Measurements from ENCODE around the gene LRP1B.

LRP1B gene

GRCh38 chr2:142038826-142039225 is 92.0 kb downstream of the LRP1B start:
- no peak overlapping the region for H3K4me3 ChIP-seq (ENCODE audit: low read depth, low read length)
- no peak for DNase-seq (ENCODE audit: low read depth)
- no peak for TF ChIP-seq CTCF (IDR thresholded peaks at IDR 0.05; ENCODE audit: insufficient read depth, low read depth, low read length, missing control alignments)

- no peak for TF ChIP-seq CTCF (IDR thresholded peaks at IDR 0.05; ENCODE audit: insufficient read depth, low read depth, low read length, missing control alignments)
- no peak overlapping the region for H3K4me3 ChIP-seq (ENCODE audit: low read depth, low read length)
- DNase-seq (ENCODE audit: low read depth) = no peak
These were observed 93.1 kb downstream of the LRP1B start for GRCh38 chr2:142037744-142038143.

- no peak overlapping the region for H3K4me3 ChIP-seq (ENCODE audit: low read depth, low read length)
- TF ChIP-seq CTCF (IDR thresholded peaks at IDR 0.05; ENCODE audit: insufficient read depth, low read depth, low read length, missing control alignments) = no peak
- DNase-seq (ENCODE audit: low read depth) = no peak
These were observed 93.8 kb downstream of the LRP1B start for GRCh38 chr2:142037066-142037465.

- H3K4me3 ChIP-seq (ENCODE audit: low read depth, low read length) = no peak overlapping the region
- no peak for DNase-seq (ENCODE audit: low read depth)
- TF ChIP-seq CTCF (IDR thresholded peaks at IDR 0.05; ENCODE audit: insufficient read depth, low read depth, low read length, missing control alignments) = no peak
These were observed 97.4 kb downstream of the LRP1B start for GRCh38 chr2:142033393-142033792.

- no peak overlapping the region for H3K4me3 ChIP-seq (ENCODE audit: low read depth, low read length)
- no peak for DNase-seq (ENCODE audit: low read depth)
- TF ChIP-seq CTCF (IDR thresholded peaks at IDR 0.05; ENCODE audit: insufficient read depth, low read depth, low read length, missing control alignments) = no peak
These were observed 99.2 kb downstream of the LRP1B start for GRCh38 chr2:142031656-142032055.

GRCh38 chr2:142030735-142031134 is 100.1 kb downstream of the LRP1B start:
- no peak for TF ChIP-seq CTCF (IDR thresholded peaks at IDR 0.05; ENCODE audit: insufficient read depth, low read depth, low read length, missing control alignments)
- no peak for DNase-seq (ENCODE audit: low read depth)
- no peak overlapping the region for H3K4me3 ChIP-seq (ENCODE audit: low read depth, low read length)

GRCh38 chr2:142029974-142030373 is 100.8 kb downstream of the LRP1B start:
- TF ChIP-seq CTCF (IDR thresholded peaks at IDR 0.05; ENCODE audit: insufficient read depth, low read depth, low read length, missing control alignments) = no peak
- no peak for DNase-seq (ENCODE audit: low read depth)
- no peak overlapping the region for H3K4me3 ChIP-seq (ENCODE audit: low read depth, low read length)
